Hippocampal formation (tissue), 2 donors: ENCODE measurements around the gene HELZ2.
"Not testable (repeated sequence)": the region's sequence is repeated elsewhere in the genome, so short reads cannot be mapped to it uniquely, and the experiment has no call there.

Experiments
- DNase-seq, 2 donors: peaks; one replicate each; lab custom pipeline; 2025; lab: John Stamatoyannopoulos, UW

HELZ2 gene

DNA sequence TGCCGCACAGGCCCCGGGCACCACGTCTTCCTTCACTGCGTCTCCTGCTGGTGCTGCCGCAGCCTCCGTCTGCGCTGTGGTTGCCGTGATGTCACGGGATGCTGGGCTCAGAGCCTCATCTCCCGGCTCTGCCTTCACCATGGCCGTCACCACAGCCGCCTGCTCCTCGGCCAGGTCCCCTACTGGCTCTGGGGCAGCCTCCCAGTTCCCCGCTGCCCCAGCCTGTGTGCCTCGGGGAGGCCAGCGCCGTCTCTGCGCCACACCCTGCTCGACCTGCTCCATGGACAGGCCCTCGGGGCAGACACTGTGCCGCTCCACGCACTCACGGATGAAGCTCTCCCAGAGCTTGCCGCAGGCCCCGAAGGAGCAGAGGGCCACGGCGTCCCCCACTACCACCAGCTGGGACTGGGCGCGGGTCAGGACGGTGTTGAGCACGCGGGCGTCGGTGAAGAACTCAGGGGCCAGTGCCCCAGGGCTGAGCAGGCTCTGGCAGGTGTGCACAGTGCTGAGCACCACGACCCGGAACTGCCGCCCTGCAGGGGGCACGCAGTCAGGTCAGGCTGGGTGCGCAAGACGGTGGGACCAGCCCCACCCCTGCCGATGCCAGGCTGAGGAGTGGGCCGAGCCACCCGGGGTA lies 8.2 kb downstream of the HELZ2 start:
- no peak for DNase-seq

DNA sequence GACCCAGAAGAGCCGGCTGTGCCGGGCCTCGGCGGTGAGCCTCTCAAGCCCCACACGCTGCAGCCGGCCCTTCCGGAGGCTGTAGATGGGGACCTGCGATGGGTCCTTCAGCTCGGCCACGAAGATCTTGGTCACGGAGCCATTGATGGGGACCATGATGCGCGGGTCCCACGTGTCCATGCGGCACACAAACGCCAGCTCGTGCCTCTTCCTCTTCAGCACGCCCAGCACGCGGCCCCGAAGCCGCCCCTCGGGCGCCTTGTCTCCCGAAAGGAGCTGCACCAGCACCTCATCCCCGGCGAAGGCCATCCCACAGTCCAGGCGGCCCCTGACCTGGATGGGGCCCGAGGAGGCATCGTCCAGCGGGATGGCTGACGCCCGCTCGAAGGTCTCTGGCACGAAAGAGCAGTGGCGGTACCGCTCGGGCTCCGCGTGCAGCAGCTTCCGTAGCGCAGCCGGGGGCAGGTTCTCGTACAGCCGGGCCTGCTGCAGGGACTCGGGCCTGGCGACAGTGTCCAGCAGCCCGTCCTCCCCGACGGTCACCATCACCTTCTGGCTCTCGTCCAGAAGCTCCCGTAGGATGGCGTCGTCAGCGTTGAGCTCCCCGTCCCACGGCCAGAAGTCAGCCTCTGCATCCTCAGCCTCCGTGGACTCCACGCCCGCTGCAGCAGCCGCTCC lies 8.9 kb downstream of the HELZ2 start:
- no peak for DNase-seq

DNA sequence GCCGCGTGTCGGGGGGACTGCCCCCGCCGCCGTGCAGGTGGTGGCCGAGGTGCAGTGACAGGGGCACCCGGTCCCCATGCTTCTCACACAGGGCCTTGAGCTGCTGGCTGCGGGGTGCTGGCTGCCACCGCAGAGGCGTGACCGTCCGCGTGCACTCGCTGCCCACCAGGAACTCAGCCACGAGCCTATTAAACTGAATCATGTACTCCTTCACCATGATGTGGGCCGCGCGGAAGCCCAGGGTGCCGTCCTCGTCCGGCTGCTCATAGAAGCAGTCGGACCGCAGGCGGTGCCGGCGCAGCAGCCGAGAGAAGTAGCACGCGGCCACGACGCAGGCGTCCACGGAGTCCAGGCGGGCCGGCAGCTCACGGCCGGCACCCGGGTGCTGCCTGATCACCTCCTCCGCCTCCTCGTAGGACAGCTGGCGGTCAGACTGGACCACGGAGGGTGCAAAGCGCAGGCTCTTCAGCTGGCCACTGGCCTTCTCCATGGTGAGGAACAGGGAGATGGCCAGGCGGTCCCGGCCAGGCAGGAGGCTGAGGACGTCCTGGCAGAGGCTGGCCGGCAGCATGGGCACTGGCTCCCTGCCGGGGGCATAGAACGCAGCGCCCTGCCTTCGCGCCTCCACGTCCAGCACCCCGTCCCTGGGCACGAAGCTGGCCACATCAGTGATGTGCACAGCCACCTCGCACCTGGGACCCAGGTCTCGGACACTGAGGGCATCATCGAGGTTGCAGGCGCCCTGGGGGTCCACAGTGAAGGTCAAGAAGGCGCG lies 9.8 kb downstream of the HELZ2 start:
- no peak for DNase-seq

DNA sequence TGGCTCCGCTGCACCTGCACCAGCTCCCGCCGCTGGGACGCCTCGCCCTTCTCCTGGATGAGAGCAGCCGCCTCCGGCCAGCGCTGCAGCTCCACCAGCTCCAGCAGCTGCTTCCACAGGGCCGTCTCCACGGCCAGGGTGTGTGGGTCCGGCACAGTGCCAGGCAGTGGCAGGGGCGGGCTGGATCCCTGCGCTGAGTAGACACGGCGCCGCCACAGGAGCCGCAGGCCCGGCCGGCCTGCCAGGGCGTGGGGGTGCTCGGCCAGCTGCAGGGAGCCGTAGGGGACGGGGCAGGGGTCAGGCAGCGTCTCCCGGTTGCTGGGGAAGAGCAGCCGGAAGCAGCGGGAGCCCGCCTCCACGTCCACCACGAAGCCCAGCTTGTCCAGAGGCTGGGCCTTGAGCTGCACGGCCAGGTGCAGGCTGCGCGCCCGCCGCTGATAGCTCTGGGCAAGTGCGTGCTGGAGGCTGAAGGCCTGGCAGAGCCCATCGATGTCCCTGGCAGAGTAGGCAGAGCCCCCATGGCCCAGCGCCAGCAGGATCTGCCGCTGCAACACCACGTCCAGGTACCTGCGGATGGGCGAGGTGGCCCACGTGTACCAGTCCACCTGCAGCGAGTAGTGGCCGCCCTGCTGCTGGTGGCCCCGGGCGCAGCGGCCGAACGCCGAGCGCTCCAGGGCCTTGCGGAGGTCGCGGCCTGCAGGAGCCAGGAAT lies 10.7 kb downstream of the HELZ2 start:
- DNase-seq = no peak

DNA sequence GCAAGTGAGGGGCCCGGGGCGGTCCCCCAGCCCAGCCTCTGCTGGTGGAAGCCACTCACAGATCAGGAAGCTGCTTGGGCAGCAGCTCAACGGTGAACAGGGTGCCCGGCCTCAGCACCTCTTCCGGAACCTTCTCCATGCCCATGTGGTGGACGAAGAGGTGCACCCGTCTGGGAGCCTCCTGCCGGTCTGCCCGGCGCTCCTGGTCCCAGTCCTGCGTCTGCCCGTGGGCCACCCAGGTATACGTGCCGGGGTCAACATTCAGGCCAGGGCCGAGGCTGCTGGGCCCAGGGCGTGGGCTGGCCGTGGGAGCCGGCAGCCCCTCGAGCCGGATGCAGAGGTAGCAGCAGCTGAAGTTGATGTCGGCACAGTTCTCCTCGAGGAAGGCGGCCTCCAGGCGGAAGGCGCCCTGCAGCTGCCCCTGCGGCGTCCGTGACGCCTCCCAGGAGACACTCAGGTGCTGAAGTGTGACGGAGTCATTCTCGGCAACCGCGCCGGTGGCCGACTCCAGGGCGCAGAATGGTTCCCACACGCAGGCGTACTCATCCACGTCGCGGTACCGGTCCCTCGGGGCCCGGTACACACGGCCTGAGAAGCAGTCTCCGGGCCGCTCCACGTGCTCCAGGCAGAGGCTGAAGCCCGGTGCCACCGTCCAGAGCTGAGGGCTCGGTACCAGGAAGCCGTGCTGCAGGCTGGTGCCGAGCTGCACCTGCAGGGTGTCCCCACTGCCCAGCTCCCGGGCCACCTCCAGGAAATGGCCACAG lies 11.4 kb downstream of the HELZ2 start:
- no peak for DNase-seq

DNA sequence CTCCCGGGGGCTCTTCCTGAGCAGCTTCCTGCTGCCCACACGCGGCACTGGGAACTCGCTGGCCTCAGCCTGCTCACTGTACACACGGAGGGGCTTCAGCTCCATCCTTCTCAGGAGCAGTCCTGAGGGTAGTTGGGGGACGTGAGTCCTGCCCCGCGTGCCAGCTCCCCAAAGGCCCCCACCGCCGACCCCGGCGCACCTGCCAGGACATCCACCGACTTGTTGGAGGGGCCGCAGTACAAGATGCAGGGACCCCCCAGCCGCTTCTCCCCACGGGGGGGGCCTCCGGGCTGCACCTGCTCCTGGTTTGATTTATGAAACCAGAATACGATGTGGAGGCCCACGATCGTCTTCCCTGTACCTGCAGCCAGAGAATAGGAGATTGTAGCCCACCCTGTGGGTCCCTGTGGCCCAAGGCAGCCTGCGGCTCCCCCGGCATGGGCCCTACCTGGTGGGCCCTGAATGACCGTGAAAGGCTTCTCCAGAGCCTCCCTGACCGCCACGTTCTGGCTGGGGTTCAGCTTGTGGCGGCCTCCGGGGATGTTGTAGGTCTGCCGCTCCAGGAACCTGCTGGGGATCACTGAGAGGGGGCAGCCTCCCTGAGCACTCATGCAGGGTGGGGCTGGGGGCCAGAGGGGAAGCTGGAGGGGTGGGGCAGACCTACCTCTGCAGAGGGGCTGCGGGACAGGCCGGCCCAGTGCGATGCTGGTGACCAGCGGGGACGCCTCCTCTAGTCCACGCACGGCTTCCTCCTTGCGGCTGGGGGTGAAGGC lies 12.2 kb downstream of the HELZ2 start:
- no peak for DNase-seq

DNA sequence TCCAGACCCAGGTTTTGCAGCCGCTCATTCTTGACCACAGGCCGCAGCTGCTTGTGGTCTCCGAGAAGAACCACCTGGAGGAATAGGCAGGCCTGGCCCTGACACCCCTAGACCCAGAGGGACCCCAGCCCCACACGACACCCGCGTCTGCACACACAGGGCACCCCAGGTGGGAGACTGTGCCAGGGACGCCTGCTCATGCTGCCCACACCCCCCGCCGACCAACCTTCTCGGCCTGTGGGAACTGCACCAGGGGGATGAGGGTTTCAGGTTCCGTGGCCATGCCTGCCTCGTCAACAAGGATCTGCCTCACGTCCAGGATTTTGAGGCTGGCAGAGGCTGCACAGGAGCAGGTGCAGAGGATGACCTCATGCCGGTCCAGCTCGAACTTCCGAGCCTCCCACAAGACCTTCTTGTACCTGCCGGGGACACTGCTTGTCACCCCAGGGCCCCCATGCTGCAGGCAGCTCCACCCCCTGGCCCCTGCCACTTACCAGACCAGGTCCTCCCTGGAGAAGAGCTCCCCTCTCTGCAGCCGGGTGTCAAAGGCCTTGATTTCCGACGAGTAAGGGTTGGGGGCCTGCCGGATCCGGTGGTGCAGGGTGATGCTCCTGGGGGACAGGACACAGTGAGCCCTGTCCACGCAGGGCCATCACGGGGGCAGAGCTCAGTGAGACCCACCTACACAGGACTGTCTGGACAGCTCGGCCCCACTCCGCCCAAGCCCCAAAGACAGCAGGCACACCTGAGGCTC lies 13.0 kb downstream of the HELZ2 start:
- no peak for DNase-seq

DNA sequence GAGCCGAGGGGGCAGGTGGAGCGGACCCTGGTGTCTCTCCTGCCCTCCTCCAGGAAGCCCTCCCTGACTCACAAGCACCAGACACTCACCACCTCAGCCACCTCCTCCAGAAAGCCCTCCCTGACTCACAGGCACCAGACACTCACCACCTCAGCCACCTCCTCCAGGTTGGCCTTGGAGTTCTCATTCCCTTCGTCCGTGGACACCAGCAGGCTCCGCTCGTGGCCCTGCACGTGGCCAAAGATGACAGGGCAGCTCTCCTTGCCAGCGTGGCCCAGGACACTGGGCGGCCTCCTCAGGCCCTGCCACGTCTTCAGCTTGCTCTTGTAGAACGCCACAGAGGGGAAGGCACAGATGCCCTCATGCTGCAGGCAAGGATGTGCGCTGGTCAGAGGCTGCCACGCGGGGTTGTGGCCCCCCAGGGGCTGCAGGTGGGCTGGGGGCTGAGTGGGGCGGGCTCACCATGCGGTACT lies 13.7 kb downstream of the HELZ2 start:
- DNase-seq = no peak

DNA sequence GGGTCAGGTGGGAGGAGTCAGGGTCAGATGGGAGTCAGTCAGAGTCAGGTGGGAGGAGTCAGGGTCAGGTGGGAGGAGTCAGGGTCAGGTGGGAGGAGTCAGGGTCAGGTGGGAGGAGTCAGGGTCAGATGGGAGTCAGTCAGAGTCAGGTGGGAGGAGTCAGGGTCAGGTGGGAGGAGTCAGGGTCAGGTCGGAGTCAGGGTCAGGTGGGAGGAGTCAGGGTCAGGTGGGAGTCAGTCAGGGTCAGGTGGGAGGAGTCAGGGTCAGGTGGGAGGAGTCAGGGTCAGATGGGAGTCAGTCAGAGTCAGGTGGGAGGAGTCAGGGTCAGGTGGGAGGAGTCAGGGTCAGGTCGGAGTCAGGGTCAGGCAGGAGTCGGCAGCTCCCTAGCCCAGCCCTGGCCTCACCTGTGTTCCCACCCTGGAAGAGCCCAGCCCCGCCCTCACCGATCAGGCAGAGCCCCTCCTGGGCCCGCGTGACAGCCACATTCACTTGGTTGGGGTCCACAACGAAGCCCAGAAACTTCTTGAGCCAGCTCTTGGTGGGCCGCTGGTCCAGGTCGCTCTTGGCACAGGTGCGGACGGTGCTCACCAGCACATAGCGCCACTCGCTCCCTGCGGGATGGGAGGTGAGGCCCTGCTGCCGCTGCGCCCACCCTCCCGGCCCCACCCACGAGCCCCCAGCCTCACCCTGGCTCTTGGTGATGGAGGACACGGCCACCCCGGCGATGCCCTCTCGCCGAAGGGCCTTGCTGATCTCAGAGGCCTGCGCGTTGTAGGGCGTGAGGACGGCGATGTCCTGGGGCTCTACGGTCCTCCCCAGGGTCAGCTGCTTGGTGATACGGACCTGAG lies 14.3 kb downstream of the HELZ2 start:
- not testable (repeated sequence) for DNase-seq

DNA sequence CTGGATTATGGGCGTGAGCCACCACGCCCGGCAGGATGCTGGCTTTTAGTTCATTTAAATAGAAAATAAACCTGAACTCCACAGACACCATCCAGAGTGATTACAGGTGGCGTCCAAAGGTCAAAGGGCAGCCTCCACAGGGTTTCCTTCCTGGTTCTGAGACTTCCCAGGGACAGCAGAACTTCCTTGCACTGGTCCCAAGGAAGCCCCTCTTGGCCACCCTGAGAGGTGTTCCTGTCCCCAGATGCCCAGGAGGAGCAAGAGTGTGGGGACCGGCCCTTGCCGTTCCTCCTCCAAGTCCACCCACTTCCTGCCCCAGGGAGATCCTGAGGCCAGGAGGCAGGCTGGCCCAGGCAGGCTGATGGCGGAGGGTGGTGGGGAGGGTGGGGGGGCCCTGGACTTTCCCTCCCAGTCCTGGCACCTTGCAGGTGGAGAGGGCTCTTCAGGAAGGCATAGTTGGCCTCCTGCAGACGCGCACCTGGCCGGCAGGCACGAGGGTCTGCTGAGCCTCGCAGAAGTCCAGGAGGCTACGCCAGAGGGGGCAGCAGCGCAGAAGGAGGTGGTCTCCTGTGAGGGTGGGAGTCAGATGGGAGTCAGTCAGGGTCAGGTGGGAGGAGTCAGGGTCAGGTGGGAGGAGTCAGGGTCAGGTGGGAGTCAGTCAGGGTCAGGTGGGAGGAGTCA lies 15.1 kb downstream of the HELZ2 start:
- DNase-seq = no peak

DNA sequence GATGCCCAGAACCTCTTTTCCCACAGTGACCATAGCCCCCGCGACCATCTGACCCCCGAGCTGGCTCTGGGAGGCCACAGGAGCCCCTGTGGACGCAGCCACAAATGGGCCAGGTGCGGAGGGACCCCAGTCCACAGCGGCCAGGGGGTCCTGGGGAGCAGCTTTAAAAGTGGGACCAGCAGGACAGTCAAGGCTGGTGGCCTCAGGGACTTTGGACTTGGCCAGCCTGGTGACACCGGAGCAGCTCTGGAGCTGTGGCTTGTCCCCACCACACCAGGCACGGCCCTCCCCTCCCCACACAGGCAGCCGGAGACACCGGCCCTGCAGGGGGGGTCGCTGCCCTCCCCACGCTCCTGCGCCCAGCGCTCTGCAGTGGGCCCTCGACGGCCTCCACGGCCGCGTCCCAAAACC lies 16.6 kb downstream of the HELZ2 start:
- no peak for DNase-seq

DNA sequence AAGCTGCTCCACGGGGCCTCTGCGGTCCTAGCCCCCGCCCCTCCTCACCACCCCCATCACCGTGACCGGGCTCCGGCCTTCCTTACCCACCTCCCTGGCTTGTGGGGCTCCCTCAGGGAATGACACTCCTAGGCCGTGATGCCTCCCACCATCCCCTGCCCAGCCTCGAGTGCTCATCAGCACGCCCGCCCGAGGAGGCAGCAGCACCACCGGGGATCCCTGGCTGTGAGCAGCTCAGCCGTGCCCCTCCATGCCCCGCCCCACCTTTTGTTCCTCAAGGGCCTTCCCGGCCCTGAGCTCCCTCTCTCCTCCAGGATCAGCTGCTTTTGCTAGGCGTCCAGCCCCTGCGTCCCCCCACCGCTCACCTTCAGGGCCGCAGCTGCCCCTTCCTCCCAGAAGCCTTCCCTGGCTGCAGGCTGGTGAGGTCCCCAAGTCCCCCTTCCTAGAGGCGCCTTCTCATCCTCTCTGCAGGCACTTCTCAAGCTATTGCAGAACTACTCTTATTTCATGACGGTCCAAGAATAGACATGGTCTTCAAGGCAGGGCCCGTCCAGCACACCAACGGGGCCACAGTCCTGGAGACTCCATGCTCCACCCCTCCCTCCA lies 17.1 kb downstream of the HELZ2 start:
- DNase-seq = no peak

DNA sequence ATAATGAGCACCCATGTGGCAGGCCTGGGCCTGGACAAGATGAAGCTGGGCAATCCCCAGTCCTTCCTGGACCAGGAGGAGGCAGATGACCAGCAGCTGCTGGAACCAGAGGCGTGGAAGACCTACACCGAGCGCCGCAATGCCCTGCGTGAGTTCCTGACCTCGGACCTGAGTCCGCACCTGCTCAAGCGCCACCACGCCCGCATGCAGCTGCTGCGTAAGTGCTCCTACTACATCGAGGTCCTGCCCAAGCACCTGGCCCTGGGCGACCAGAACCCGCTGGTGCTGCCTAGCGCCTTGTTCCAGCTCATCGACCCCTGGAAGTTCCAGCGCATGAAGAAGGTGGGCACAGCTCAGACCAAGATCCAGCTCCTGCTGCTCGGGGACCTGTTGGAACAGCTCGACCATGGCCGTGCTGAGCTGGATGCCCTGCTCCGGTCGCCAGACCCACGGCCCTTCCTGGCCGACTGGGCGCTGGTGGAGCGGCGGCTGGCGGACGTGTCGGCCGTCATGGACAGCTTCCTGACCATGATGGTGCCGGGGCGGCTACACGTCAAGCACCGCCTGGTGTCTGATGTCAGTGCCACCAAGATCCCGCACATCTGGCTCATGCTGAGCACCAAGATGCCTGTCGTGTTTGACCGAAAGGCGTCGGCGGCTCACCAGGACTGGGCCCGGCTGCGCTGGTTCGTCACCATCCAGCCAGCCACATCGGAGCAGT lies 18.2 kb downstream of the HELZ2 start:
- no peak for DNase-seq

DNA sequence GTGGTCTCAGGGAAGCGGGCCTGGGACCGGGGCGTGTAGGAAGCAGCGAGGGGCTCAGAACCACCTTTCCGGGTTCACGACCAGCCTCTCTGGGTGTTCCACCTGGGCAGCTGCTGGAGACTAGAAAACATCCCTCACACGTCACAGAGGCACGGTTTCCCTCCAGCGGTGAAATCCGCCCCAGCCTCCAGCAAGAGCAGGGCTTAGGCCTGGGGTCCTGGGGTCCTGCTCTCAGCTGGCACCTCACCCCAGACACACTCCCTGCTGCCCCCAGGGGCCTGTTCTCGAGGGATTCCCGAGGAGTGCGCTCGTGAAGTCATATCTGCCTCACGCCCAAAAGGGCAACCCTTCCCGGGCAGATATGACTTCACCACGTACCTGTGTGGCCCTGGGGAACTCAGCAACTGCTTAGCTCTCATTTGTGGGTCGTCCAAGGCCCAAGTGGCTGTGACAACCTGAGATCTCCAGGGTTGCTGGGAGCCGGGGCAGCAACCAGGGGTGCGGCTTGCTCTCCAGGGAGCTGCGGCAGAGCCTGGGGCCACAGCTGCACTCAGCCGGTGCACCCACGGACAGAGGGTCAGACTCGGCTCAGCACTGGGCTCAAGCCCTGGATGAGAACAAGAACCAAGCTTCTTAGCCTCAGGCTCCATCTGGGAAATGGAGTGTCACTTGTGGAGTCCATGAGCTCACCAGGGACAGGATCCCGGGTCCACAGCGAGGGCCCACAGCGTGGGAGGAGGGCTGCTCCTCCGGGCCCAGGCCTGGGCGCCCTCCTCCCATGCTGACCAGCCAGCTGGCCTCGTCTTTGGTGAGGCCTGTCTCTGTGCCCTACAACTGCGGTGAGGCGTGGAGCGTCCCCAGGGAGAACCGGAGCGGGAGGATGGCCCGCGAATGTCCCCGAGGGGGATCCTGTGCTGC lies 19.4 kb downstream of the HELZ2 start:
- DNase-seq = no peak

DNA sequence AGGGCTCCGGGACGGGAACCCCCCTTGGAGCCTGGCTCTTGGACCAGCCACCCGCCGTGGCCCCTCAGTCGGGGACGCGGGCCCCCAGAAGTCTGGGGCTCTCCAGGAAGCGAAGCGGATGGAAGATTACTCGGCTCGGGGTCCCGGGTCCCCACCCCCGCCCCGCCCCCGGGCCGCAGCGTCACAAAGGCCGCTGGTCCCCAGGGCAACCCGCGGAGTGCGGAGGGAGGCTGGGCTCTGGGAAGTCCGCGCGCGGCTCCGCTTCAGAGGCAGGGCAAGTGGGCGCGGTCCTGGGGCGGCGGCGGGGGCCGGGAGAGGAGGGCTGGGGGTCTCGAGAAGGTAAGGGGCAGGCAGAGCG lies 20.1 kb downstream of the HELZ2 start, which contains the start of gene FNDC11:
TSS of gene FNDC11 (plus strand) at position 227 of the 358 bp plus-strand sequence. CDS start 1,505 bp downstream, outside the sequence.
- DNase-seq = no peak

DNA sequence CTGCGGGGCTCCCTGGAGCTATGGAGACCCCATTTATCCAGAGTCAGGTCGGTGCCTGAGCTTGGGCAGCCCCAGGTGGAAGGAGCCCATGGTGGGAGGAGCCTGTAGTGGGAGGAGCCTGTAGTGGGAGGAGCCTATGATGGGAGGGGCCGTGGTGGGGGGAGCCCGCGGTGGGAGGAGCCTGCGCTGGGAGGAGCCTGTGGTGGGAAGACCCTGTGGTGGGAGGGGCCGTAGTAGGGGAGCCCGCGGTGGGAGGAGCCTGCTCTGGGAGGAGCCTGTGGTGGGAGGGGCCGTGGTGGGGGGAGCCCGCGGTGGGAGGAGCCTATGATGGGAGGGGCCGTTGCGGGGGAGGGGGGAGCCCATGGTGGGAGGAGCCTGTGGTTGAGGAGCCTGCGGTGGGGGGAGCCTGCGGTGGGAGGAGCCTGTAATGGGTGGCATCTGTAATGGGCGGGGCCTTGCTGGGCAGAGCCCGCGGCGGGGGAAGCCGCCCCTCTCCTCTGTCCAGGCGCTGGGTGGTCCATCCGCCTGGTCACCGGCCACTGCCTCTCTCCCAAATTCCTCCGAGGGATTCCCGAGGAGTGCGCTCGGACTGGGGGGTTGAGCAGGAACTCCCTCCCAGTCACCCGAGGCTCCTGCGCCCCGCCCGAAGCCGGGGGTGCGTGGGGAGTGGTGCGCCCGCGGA lies 20.6 kb downstream of the HELZ2 start:
- DNase-seq = no peak
